WI38 (cell line): ENCODE data around the gene HSPG2.
"Not testable (repeated sequence)": the region's sequence is repeated elsewhere in the genome, so short reads cannot be mapped to it uniquely, and the experiment has no call there.

Source experiments
- H3K4me3 ChIP-seq: 2 replicates; pipeline ENCODE4 v1.5.1; 2011; ENCODE audit warnings: low read depth, mild to moderate bottlenecking, control low read depth, low read length
- CTCF ChIP-seq: IDR thresholded peaks from 2 replicates; pipeline ENCODE4 v1.5.1; 2012; ENCODE audit warnings: low read depth, mild to moderate bottlenecking, control low read depth, low read length

The HSPG2 gene

GRCh38 chr1:21937034-21937371 is at the start of gene HSPG2:
TSS of gene HSPG2 (minus strand) at chr1:21937310. CDS start at chr1:21937217, 93 bp downstream.
- H3K4me3 ChIP-seq, result peak within 1 kb of the TSS; percentile 89
- no peak for TF ChIP-seq CTCF

- H3K4me3 ChIP-seq, result not testable (repeated sequence)
These were observed 49.3 kb upstream of the HSPG2 start for GRCh38 chr1:21986386-21986785.

- not testable (repeated sequence) for H3K4me3 ChIP-seq
These were observed 48.8 kb upstream of the HSPG2 start for GRCh38 chr1:21985893-21986292.

- not testable (repeated sequence) for H3K4me3 ChIP-seq
These were observed 46.4 kb upstream of the HSPG2 start for GRCh38 chr1:21983539-21983938.

GRCh38 chr1:21982122-21982521 is 45.0 kb upstream of the HSPG2 start:
- not testable (repeated sequence) for H3K4me3 ChIP-seq

GRCh38 chr1:21981253-21981652 is 44.1 kb upstream of the HSPG2 start:
- H3K4me3 ChIP-seq, result not testable (repeated sequence)

- not testable (repeated sequence) for H3K4me3 ChIP-seq
These were observed 43.6 kb upstream of the HSPG2 start for GRCh38 chr1:21980515-21981220.

GRCh38 chr1:21978209-21978608 is 41.1 kb upstream of the HSPG2 start:
- H3K4me3 ChIP-seq, result not testable (repeated sequence)

GRCh38 chr1:21976703-21977239 is 39.7 kb upstream of the HSPG2 start, which contains the start of gene CELA3B:
TSS of gene CELA3B (plus strand) at chr1:21977022. CDS start at chr1:21977040, 18 bp downstream.
- H3K4me3 ChIP-seq, result not testable (repeated sequence)

- H3K4me3 ChIP-seq, result not testable (repeated sequence)
These were observed 38.2 kb upstream of the HSPG2 start for GRCh38 chr1:21975296-21975695.

- H3K4me3 ChIP-seq, result not testable (repeated sequence)
These were observed 37.6 kb upstream of the HSPG2 start for GRCh38 chr1:21974699-21975098.

- not testable (repeated sequence) for H3K4me3 ChIP-seq
These were observed 36.8 kb upstream of the HSPG2 start for GRCh38 chr1:21973948-21974347.

- not testable (repeated sequence) for H3K4me3 ChIP-seq
These were observed 35.9 kb upstream of the HSPG2 start for GRCh38 chr1:21972973-21973441.

GRCh38 chr1:21970523-21970922 is 33.4 kb upstream of the HSPG2 start:
- not testable (repeated sequence) for H3K4me3 ChIP-seq

GRCh38 chr1:21969066-21969465 is 32.0 kb upstream of the HSPG2 start:
- not testable (repeated sequence) for H3K4me3 ChIP-seq

GRCh38 chr1:21967216-21967615 is 30.1 kb upstream of the HSPG2 start:
- H3K4me3 ChIP-seq, result not testable (repeated sequence)
